ENCODE results near the gene GNB2.
"Not testable (repeated sequence)": the region's sequence is repeated elsewhere in the genome, so short reads cannot be mapped to it uniquely, and the experiment has no call there.

Gene GNB2

DNA sequence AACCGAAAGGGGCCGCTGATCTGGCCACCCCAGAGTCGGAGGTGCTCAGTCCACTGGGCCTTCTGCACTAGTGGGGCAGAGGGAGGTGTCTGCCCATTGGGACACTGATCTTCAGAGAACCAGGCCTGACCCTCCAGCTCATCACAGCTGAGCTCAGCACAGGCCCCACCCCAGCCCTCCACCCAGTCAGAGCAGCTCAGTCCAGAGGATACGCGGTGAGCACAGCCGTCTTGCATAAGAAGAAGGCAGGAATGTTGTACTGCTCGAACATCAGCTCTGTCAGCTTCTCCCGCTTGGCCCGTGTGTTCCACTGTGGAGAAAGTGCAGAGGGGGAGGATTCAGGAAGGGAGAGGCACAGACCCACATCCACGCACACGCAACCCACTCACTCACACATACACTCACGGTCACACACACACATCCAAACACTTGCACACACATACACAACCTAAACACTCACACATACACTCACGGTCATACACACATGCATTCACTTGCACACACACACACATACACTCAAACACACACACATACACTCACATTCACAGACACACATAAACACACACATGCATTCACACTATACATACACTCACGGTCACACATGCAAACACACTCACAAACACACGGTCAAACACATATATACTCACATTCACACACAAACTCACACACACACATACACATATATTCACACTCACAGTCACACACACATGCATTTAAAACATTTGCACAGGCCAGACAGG, 23.5 kb upstream of the GNB2 start:
- no peaks in the 10 kb centered on the region for H3K9me3 Mint-ChIP-seq (ENCODE audit: low read depth)
- H3K4me1 Mint-ChIP-seq (ENCODE audit: low read depth), result peaks cover 4% of the 10 kb centered on the region
- no peak overlapping the region for H3K27ac Mint-ChIP-seq
- H3K4me3 Mint-ChIP-seq, result no peak overlapping the region
- peaks cover 16% of the 10 kb centered on the region for H3K27me3 Mint-ChIP-seq
- H3K36me3 Mint-ChIP-seq, result no peaks in the 10 kb centered on the region

DNA sequence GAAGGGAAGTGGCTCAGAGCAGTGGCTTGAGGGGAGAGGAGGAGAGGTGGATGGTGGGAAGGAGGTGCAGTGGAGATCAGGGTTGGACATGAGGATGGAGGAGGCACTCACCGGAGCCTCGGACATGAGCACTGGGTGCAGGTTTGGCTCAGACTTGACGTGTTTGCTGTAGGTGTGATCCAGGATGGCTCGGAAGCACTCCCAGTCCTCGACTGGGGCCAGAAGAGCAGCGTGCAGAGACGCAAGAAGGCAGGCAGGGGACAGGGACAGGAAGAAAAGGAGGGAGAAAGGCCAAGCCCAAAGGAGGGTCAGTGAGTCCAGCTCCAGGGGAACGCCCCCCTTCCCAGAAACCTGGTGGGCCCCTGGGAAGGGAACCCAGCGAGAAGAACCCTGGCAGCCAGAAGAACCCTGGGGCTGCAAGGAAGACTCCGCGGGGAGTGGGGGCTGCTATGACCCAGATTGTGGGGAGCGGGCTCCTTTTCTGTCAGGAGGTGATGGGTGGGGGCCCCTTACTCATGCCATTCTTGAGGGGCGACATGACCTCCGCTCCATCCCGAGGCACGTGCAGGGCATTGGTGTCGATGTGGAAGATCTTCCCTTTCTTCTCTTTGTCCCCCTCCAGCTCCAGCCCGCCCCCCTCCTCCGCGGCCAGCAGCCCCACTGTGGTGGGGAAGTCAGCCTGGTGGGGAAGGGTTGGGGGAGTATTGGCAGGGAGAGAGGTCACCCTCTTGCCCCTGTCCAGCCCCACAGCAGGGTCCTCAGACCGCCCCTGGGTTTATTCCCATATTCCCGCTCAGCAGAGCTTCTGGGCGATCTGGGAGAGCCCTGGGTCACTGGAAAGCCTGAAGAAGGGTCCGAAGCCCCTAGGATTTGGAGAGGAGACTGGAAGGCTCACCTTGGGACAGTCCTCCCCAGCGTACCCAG, 18.4 kb upstream of the GNB2 start:
- no peaks in the 10 kb centered on the region for H3K9me3 Mint-ChIP-seq (ENCODE audit: low read depth)
- H3K27me3 Mint-ChIP-seq, result peaks cover 23% of the 10 kb centered on the region
- H3K27ac Mint-ChIP-seq, result no peak overlapping the region
- no peak overlapping the region for H3K4me3 Mint-ChIP-seq
- H3K36me3 Mint-ChIP-seq, result no peaks in the 10 kb centered on the region
- H3K4me1 Mint-ChIP-seq (ENCODE audit: low read depth), result peaks cover 5% of the 10 kb centered on the region

- H3K27me3 Mint-ChIP-seq, result peaks cover 20% of the 10 kb centered on the region
- peaks cover 5% of the 10 kb centered on the region for H3K4me1 Mint-ChIP-seq (ENCODE audit: low read depth)
- H3K27ac Mint-ChIP-seq, result no peak within 1 kb of the TSS
- H3K9me3 Mint-ChIP-seq (ENCODE audit: low read depth), result no peaks in the 10 kb centered on the region
- H3K36me3 Mint-ChIP-seq, result no peaks in the 10 kb centered on the region
- H3K4me3 Mint-ChIP-seq, result no peak within 1 kb of the TSS
Measured at GRCh38 chr7:100655908-100656674, 17.4 kb upstream of the GNB2 start, which contains the start of gene ACTL6B. Gene ACTL6B (minus strand): TSS chr7:100656448. CDS start chr7:100656354, 94 bp downstream.

- not testable (repeated sequence) for H3K36me3 Mint-ChIP-seq; H3K9me3 Mint-ChIP-seq (ENCODE audit: low read depth); H3K4me3 Mint-ChIP-seq; H3K4me1 Mint-ChIP-seq (ENCODE audit: low read depth); H3K27me3 Mint-ChIP-seq; H3K27ac Mint-ChIP-seq
Measured at GRCh38 chr7:100662194-100662776, 11.3 kb upstream of the GNB2 start.

DNA sequence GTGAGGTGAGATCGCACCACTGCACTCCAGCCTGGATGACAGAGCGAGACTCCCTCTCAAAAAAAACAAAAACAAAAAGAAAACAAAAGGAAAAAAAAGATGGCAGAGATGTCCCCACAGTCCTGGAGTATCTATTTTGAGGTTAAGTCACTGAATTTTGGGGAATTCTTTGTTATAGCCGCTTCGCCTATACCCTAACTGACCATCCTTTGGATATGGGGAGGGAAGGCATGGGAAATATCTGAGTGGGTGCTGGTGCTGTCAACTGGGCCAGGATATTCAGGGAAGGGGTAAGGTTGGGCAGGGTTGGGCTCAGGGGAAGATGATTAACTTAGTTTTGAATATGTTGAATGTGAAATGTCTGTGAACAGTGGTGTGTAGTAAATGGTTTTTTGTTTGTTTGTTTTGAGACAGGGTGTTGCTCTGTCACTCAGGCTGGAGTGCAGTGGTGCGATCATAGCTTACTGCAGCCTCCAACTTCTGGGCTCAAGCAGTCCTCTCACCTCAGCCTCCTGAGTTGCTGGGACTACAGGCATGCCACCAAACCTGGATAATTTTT, 8.3 kb upstream of the GNB2 start:
- no peaks in the 10 kb centered on the region for H3K36me3 Mint-ChIP-seq
- H3K27me3 Mint-ChIP-seq, result no peaks in the 10 kb centered on the region

GRCh38 chr7:100667331-100668068, 6.0 kb upstream of the GNB2 start:
- Mint-ChIP-seq H3K4me1 (ENCODE audit: low read depth) (peaks cover under 1% of the 10 kb centered on the region), H3K36me3 (no peaks in the 10 kb centered on the region), H3K27me3 (no peaks in the 10 kb centered on the region), H3K9me3 (ENCODE audit: low read depth) (no peaks in the 10 kb centered on the region), H3K27ac (no peak overlapping the region), H3K4me3 (no peak overlapping the region)

More for the DNA sequence above, 8.3 kb upstream of the GNB2 start:
- H3K27ac Mint-ChIP-seq, result no peak overlapping the region
- no peaks in the 10 kb centered on the region for H3K4me1 Mint-ChIP-seq (ENCODE audit: low read depth)
- no peak overlapping the region for H3K4me3 Mint-ChIP-seq
- H3K9me3 Mint-ChIP-seq (ENCODE audit: low read depth), result no peaks in the 10 kb centered on the region

GRCh38 chr7:100668069-100668449, 5.5 kb upstream of the GNB2 start:
- peaks cover 1% of the 10 kb centered on the region for H3K4me1 Mint-ChIP-seq (ENCODE audit: low read depth)
- H3K27me3 Mint-ChIP-seq, result no peaks in the 10 kb centered on the region
- H3K9me3 Mint-ChIP-seq (ENCODE audit: low read depth), result no peaks in the 10 kb centered on the region
- no peaks in the 10 kb centered on the region for H3K36me3 Mint-ChIP-seq
- no peak overlapping the region for H3K27ac Mint-ChIP-seq
- no peak overlapping the region for H3K4me3 Mint-ChIP-seq

GRCh38 chr7:100669106-100669505, 4.4 kb upstream of the GNB2 start:
- H3K9me3 Mint-ChIP-seq (ENCODE audit: low read depth); H3K36me3 Mint-ChIP-seq; H3K27me3 Mint-ChIP-seq; H3K4me1 Mint-ChIP-seq (ENCODE audit: low read depth); H3K4me3 Mint-ChIP-seq; H3K27ac Mint-ChIP-seq: not testable (repeated sequence)

- Mint-ChIP-seq H3K27ac (no peak overlapping the region), H3K4me3 (no peak overlapping the region), H3K27me3 (no peaks in the 10 kb centered on the region), H3K4me1 (ENCODE audit: low read depth) (peaks cover 1% of the 10 kb centered on the region), H3K36me3 (no peaks in the 10 kb centered on the region), H3K9me3 (ENCODE audit: low read depth) (no peaks in the 10 kb centered on the region)
Measured at GRCh38 chr7:100670074-100670473, 3.5 kb upstream of the GNB2 start.

DNA sequence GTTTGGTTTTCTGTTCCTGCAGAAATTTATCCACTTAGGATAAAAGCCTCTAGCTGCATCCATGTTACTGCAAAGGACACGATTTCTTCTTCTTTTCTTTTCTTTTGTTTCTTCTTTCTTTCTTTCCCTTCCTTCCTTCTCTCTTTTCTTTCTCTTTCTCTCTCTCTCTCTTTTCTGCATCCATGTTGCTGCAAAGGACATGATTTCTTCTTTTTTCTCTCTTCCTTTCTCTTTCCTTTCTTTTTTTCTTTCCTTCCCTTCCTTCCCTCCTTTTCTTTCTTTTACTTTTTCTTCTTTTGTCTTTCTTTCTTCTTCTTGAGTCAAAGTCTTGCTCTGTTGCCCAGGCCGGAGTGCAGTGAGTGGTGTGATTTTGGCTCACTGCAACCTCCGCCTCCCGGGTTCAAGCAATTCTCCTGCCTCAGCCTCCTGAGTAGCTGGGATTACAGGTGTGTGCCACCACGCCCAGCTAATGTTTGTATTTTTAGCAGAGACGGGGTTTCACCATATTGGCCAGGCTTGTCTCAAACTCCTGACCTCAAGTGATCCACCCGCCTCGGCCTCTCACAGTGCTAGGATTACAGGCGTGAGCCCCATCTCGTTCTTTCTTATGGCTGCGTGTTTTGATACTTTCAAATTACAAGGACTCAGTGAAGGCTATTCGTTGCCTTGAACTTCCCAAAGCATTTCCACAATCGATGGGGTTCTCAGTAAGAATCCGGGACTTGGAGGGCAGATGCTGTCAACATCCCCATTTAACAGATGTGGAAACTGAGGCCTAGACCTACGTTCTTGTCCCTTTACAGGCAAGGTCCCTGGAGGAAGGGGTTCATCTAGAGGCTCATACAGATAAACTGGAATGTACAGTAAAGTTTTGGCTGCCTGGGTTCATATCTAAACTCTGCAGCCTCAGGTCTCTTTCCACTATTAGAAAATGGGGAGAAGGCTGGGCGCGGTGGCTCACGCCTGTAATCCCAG, 1.9 kb upstream of the GNB2 start:
- Mint-ChIP-seq H3K27me3 (no peaks in the 10 kb centered on the region), H3K9me3 (ENCODE audit: low read depth) (no peaks in the 10 kb centered on the region), H3K27ac (no peak overlapping the region), H3K36me3 (no peaks in the 10 kb centered on the region), H3K4me1 (ENCODE audit: low read depth) (peaks cover 5% of the 10 kb centered on the region), H3K4me3 (no peak overlapping the region)

DNA sequence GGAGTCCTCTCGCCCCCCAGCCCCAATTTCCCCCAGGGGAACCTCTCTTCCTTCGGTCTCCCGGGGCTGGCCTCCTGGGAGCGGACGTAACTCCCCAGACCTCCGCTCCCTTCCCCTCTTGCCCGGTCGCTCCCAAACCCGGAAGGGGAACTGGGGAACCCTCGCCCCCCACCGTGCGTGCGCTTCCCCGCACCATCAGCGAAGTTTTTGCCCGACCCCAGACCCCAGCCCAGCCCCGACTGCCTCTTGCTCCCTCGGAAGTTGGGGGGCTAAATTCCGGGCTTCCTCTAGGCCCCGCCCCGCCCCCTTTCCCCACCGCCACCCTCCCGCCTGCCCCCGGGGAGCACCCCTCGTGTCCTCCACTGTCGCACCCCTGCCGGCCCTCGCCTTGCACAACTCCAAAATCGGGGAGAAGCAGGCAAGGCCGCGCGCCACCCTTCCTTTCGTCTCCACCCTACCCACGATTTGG, 436 bp downstream of the GNB2 start:
- Mint-ChIP-seq H3K27me3 (no peaks in the 10 kb centered on the region), H3K4me3 (peak overlapping the region; percentile 94), H3K9me3 (ENCODE audit: low read depth) (no peaks in the 10 kb centered on the region), H3K36me3 (no peaks in the 10 kb centered on the region), H3K4me1 (ENCODE audit: low read depth) (peaks cover 15% of the 10 kb centered on the region), H3K27ac (peak overlapping the region; percentile 84)

DNA sequence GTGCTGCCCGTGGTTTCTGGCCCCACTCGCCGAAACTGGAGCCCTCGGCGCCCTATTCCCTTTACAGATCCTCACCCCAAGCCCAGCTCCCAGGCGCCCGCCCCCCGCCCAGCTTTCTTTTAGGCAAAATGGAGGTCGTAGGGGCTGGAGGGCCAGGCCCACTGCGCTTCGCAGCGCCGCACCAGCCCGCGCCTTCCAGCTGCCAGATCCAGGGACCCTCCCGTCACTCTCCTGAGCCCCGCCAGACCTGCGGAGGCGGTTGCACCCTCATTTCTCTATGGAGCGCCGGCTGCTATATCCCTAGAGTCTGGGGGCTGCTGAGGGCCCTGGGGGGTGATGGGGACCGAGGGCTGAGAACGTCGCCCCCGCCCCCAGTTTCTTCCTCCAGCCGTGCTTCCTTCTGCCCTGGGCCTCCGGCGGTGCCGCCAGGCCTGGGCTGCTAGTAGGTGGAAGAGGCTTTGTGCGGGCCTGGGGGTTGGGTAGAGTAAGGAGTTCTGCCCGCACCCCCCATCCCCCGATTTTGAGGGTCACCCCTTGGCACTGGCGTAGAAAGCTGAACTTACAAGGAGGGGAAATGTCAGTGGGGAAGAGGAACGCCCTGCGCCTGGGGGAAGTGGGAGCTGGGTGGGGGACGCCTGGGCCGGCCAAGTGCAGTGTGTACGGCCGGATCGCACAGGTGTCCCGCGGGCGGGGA, 1.0 kb downstream of the GNB2 start:
- H3K36me3 Mint-ChIP-seq, result no peaks in the 10 kb centered on the region
- H3K27me3 Mint-ChIP-seq, result no peaks in the 10 kb centered on the region
- peaks cover 17% of the 10 kb centered on the region for H3K4me1 Mint-ChIP-seq (ENCODE audit: low read depth)
- peak overlapping the region; percentile 84 for H3K27ac Mint-ChIP-seq
- no peaks in the 10 kb centered on the region for H3K9me3 Mint-ChIP-seq (ENCODE audit: low read depth)
- H3K4me3 Mint-ChIP-seq, result peak overlapping the region; percentile 94

All from activated naive CD8-positive, alpha-beta T cell (primary cell).